Measurements from ENCODE around the gene FGF19.

The FGF19 gene

DNA sequence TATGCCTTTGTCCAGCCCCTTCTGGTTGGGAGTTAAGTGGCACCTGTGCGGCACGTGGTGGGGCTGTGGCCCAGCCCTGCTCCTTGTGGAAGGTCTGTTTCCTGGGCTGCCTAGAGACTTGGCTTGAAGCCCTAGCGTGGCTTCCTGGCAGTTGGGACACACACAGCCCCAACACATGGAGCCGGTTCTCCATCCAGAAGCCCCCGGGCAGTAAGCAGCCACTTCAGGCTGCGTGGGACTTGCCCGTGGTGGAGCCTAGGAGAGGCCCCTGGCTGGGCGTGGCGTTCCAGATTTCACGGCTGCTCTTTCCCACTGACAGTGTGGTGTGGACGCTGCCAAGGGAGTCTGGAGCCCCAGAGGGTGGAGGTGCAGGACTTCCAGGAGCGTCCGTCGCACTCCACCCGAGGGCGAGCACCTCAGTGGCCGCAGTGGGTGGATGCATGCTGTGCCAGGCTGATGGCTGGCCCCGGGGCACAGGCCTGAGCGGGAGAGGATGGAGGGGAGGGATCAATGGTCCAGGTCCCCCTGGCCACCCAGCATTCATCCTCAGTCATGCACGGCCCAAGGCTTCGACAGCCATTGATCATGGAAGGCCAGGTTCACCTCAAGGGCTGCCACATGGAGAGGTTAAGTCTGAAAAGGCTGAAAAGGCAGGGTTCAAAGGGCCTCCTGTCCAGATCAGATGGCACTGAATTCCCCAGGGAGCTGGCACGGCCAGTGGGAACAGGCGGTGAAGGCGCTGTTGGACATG, 53.6 kb downstream of the FGF19 start:
- Histone ChIP-seq H3K36me3 (ENCODE audit: insufficient read depth, low read length) (peaks cover 96% of the 10 kb centered on the region), H3K9ac (ENCODE audit: low read depth, low read length) (peak overlapping the region; percentile 26)

DNA sequence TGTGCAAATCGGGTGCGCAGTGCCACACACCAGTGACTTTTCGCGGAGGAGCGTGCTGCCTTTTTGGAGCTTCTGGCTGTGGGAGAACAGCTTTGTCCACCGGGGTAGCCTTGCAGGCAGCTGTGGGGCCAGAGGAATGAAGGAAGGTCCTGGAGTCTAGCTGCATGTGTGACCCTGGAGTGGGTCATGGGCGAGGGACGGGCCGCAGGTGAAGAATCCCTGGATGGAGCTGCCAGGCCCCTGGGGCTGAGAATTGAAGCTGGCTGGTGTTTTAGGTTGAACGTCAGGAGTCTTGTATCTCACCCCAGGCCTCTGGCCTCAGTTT, 54.3 kb downstream of the FGF19 start:
- H3K9me3 ChIP-seq (replicated peaks; ENCODE audit: low read length): no peaks in the 10 kb centered on the region
- no peak overlapping the region for H3K4me2 ChIP-seq (ENCODE audit: low read length)
- peaks cover 17% of the 10 kb centered on the region for H3K4me1 ChIP-seq (ENCODE audit: control insufficient read depth, insufficient read depth, low read length)
- peaks cover 100% of the 10 kb centered on the region for H3K36me3 ChIP-seq (ENCODE audit: insufficient read depth, low read length)
- H3K9ac ChIP-seq (ENCODE audit: low read depth, low read length): no peak overlapping the region
- no peak overlapping the region for H3K4me3 ChIP-seq (ENCODE audit: low read length)
- no peaks in the 10 kb centered on the region for H3K27me3 ChIP-seq (ENCODE audit: control insufficient read depth, insufficient read depth, low read length)

More for the DNA sequence above, 53.6 kb downstream of the FGF19 start:
- Histone ChIP-seq H3K4me3 (ENCODE audit: low read length) (no peak overlapping the region), H3K4me2 (ENCODE audit: low read length) (no peak overlapping the region), H3K27me3 (ENCODE audit: control insufficient read depth, insufficient read depth, low read length) (no peaks in the 10 kb centered on the region), H3K9me3 (replicated peaks; ENCODE audit: low read length) (no peaks in the 10 kb centered on the region), H3K4me1 (ENCODE audit: control insufficient read depth, insufficient read depth, low read length) (peaks cover 10% of the 10 kb centered on the region)

DNA sequence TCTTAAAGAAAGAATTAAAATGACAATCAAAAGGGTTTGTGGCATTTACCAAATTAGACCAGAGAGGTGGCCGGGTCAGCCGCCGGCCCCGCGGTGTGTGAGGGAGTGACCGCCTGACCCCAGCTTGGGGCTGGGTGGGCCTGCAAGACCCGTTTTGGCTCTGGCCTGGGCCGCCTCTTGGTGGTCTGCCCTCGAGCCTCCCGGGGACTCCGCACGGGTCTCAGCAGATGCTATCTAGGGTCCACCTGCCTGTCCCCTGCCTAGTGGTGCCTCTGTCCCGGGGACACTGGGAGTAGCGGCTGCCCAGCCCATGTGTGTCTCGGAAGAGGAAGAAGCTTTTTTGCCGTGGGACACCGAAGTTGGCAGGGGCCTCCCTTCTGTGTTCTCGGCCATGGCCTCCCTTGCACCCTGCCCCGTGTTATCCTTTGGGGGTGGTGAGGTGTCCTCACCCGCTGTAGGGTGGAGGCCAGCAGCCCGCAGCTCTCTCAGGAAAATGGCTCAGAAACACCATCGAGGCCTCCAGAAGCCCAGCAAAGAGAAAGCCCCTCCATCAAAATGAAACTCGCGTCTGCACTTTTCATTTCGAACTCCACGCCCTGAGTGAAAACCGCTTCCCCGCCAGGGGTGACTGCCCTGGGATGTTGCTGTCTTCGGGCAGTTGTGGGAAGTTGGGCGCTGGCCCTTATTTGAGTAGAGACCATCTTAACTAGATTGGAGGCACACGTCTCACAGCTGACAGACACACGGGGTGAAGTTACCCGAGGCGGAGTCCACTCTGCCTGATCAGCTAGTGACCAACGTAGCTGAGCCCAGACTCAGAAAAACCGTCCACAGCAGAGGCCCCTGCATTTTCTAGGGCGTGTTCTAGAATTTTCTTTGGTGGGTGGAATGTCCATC, 54.9 kb downstream of the FGF19 start:
- H3K9ac ChIP-seq (ENCODE audit: low read depth, low read length): no peak overlapping the region
- H3K36me3 ChIP-seq (ENCODE audit: insufficient read depth, low read length): peaks cover 99% of the 10 kb centered on the region

More for the DNA sequence above, 54.9 kb downstream of the FGF19 start:
- peaks cover 23% of the 10 kb centered on the region for H3K4me1 ChIP-seq (ENCODE audit: control insufficient read depth, insufficient read depth, low read length)
- H3K9me3 ChIP-seq (replicated peaks; ENCODE audit: low read length): no peaks in the 10 kb centered on the region
- H3K27me3 ChIP-seq (ENCODE audit: control insufficient read depth, insufficient read depth, low read length): no peaks in the 10 kb centered on the region
- H3K4me3 ChIP-seq (ENCODE audit: low read length): no peak overlapping the region
- H3K4me2 ChIP-seq (ENCODE audit: low read length): no peak overlapping the region

Measured in skeletal muscle satellite cell (primary cell).